GM19351 (cell line): ENCODE measurements around the gene CMIP.

Source experiments
- ATAC-seq: cut with Tn5 transposase; IDR thresholded peaks from one replicate; pipeline ENCODE4 v1.9.1; 2021; ENCODE audit warnings: mild to moderate bottlenecking, moderate library complexity; ENCODE audit not compliant: unreplicated experiment

CMIP gene

GRCh38 chr16:81598083-81598482, 153.5 kb downstream of the CMIP start:
- no peak for ATAC-seq

- ATAC-seq, result no peak
Measured at GRCh38 chr16:81599034-81599744, 154.6 kb downstream of the CMIP start.

- no peak for ATAC-seq
Measured at GRCh38 chr16:81600275-81600674, 155.7 kb downstream of the CMIP start.

GRCh38 chr16:81601008-81601428, 156.4 kb downstream of the CMIP start:
- ATAC-seq, result no peak

- ATAC-seq, result no peak
Measured at GRCh38 chr16:81601601-81602255, 157.1 kb downstream of the CMIP start.

GRCh38 chr16:81602256-81602776, 157.7 kb downstream of the CMIP start:
- ATAC-seq, result no peak

- ATAC-seq, result no peak
Measured at GRCh38 chr16:81602792-81603191, 158.2 kb downstream of the CMIP start.

- ATAC-seq, result no peak
Measured at GRCh38 chr16:81604960-81605383, 160.4 kb downstream of the CMIP start.

GRCh38 chr16:81606039-81606438, 161.4 kb downstream of the CMIP start:
- ATAC-seq, result no peak

- no peak for ATAC-seq
Measured at GRCh38 chr16:81607006-81607405, 162.4 kb downstream of the CMIP start.

- ATAC-seq, result peak; percentile 19
Measured at GRCh38 chr16:81607805-81608522, 163.4 kb downstream of the CMIP start.

GRCh38 chr16:81608523-81609209, 164.1 kb downstream of the CMIP start:
- ATAC-seq, result peak; percentile 78

- no peak for ATAC-seq
Measured at GRCh38 chr16:81609323-81609892, 164.8 kb downstream of the CMIP start.

- no peak for ATAC-seq
Measured at GRCh38 chr16:81610144-81610842, 165.7 kb downstream of the CMIP start.

GRCh38 chr16:81610936-81611335, 166.3 kb downstream of the CMIP start:
- no peak for ATAC-seq

GRCh38 chr16:81611721-81612120, 167.1 kb downstream of the CMIP start:
- ATAC-seq, result no peak

- no peak for ATAC-seq
Measured at GRCh38 chr16:81612351-81613163, 167.9 kb downstream of the CMIP start.

GRCh38 chr16:81614171-81614570, 169.6 kb downstream of the CMIP start:
- no peak for ATAC-seq

GRCh38 chr16:81614654-81615359, 170.2 kb downstream of the CMIP start:
- ATAC-seq, result no peak
